K562 (cell line): ENCODE data around the gene FBXO27. TPM values are rescaled to one million over a fixed set of nuclear protein-coding genes. Genes with fewer than 3 reads are reported as not detected.

Source experiments
- ATAC-seq: fragments of 200-7000 bp; cut with Tn5 transposase; 3 replicates; pipeline ENCODE4 v1.9.1; 2020; ENCODE audit warnings: moderate library complexity
- BruUV-seq: library from RNA; stranded (reverse); fragments of 400-500 nt; replicated peaks from 2 replicates; lab custom pipeline; 2021; lab: Mats Ljungman, UMichigan
- CTCF ChIA-PET: fragments of 300-600 bp; formaldehyde crosslinking; extraction: SDS; loops from one replicate; lab custom pipeline; 2021; ENCODE audit warnings: low intra/inter-chr PET ratio; lab: Yijun Ruan, JAX
- POLR2A ChIA-PET: fragments of 300-600, 350-650 bp; sonication (Branson Sonifier 250); formaldehyde crosslinking; extraction: SDS; loops from one replicate; lab custom pipeline; 2021; ENCODE audit warnings: antibody characterized with exemption, inconsistent platforms; lab: Yijun Ruan, JAX
- DNase-seq, 4 experiments: peaks; one replicate each; pipeline versions ENCODE4 v3.0.0 to v3.0.0-alpha.2; 2011 to 2018; ENCODE audit warnings: low spot score in 3 of 4, mixed read lengths in 3 of 4; ENCODE audit errors: extremely low read depth in 1 of 4
- FAIRE-seq: peaks from 2 replicates; lab custom pipeline; 2011; peaks lifted over from hg19 to GRCh38; lab: Jason Lieb, UNC
- H2AFZ ChIP-seq: 2 replicates; pipeline ENCODE4 v1.6.0; 2011; ENCODE audit warnings: low read depth, low read length, control low read depth, inconsistent platforms
- H3K27ac ChIP-seq: fragments of 200-600 bp; 3 replicates; pipeline ENCODE4 v1.8.0; 2011; ENCODE audit warnings: low read depth, mild to moderate bottlenecking, control low read depth, inconsistent platforms, low read length, moderate library complexity, mixed read lengths; ENCODE audit errors: extremely low read depth
- H3K27me3 ChIP-seq, 2 experiments: fragments of 300-600 bp in 1 of 2; 2 replicates in 1 of 2; 3 replicates in 1 of 2; pipeline versions ENCODE4 v1.6.0 to v1.8.0; 2011; ENCODE audit warnings: inconsistent platforms in 2 of 2, low read length in 2 of 2, mild to moderate bottlenecking in 1 of 2, mixed read lengths in 1 of 2, moderate library complexity in 1 of 2; ENCODE audit not compliant: control insufficient read depth in 2 of 2, insufficient read depth in 2 of 2
- H3K36me3 ChIP-seq: fragments of 300-600 bp; 3 replicates; pipeline ENCODE4 v1.8.0; 2011; ENCODE audit warnings: mild to moderate bottlenecking, low read length, inconsistent platforms; ENCODE audit not compliant: control insufficient read depth, insufficient read depth
- H3K4me1 ChIP-seq, 2 experiments: fragments of 200-600 bp in 1 of 2; replicated peaks in 1 of 2; 2 replicates in 1 of 2; 3 replicates in 1 of 2; pipeline versions ENCODE4 v1.5.1 to v1.8.0; 2011; ENCODE audit warnings: inconsistent platforms in 2 of 2, low read length in 2 of 2, mild to moderate bottlenecking in 1 of 2, mixed read lengths in 1 of 2, moderate library complexity in 1 of 2; ENCODE audit not compliant: control insufficient read depth in 2 of 2, insufficient read depth in 2 of 2
- H3K4me2 ChIP-seq: 2 replicates; pipeline ENCODE4 v1.6.1; 2011; ENCODE audit warnings: low read length, control low read depth, inconsistent platforms, mixed read lengths; ENCODE audit not compliant: insufficient read depth
- H3K4me3 ChIP-seq: fragments of 200-600 bp; sonication (generic), shearing (Covaris generic); 2 replicates; pipeline ENCODE4 v1.5.1; 2016; ENCODE audit warnings: control low read depth, inconsistent platforms
- H3K79me2 ChIP-seq: fragments of 200-600 bp; 3 replicates; pipeline ENCODE4 v1.8.0; 2011; ENCODE audit warnings: low read length, inconsistent platforms; ENCODE audit not compliant: control insufficient read depth, insufficient read depth
- H3K9ac ChIP-seq, 2 experiments: 2 replicates each; pipeline versions ENCODE4 v1.6.0 to v1.6.1; 2011; ENCODE audit warnings: low read depth in 2 of 2, low read length in 2 of 2, control low read depth in 1 of 2, inconsistent platforms in 1 of 2, mild to moderate bottlenecking in 1 of 2, mixed read lengths in 1 of 2; ENCODE audit not compliant: insufficient read depth in 1 of 2
- H3K9me1 ChIP-seq: one replicate; pipeline ENCODE4 v1.6.0; 2011; ENCODE audit warnings: inconsistent platforms, mild to moderate bottlenecking, low read length, moderate library complexity; ENCODE audit not compliant: control insufficient read depth, insufficient read depth
- H3K9me3 ChIP-seq: replicated peaks from 2 replicates; pipeline ENCODE4 v1.5.1; 2011; ENCODE audit warnings: low read depth, low read length, inconsistent platforms; ENCODE audit not compliant: control insufficient read depth, insufficient read depth
- H4K20me1 ChIP-seq: replicated peaks from 2 replicates; pipeline ENCODE4 v1.6.1; 2011; ENCODE audit warnings: low read length, inconsistent platforms, mixed read lengths; ENCODE audit not compliant: control insufficient read depth, insufficient read depth
- EP300 ChIP-seq: IDR thresholded peaks from 2 replicates; pipeline ENCODE4 v1.6.1; 2012; ENCODE audit warnings: low read length, improper control_type of control experiment
- HOXB6 ChIP-seq: fragments of 250-450 bp; sonication (Bioruptor Pico); IDR thresholded peaks from 2 replicates; pipeline ENCODE4 v1.5.1; 2022; ENCODE audit warnings: mild to moderate bottlenecking, borderline replicate concordance
- ZNF280A ChIP-seq: fragments of 450-650 bp; IDR thresholded peaks from 2 replicates; pipeline ENCODE4 v1.6.1; 2018; ENCODE audit warnings: mild to moderate bottlenecking, low read depth; ENCODE audit not compliant: partially characterized antibody
- ZNF449 ChIP-seq: fragments of 250-450 bp; sonication (Bioruptor Pico); IDR thresholded peaks from 2 replicates; pipeline ENCODE4 v1.8.0; 2022; ENCODE audit warnings: moderate library complexity, mild to moderate bottlenecking, inconsistent platforms
- in situ Hi-C: fragments of 300-500 bp; cut with MboI; formaldehyde crosslinking; loops from 4 replicates; pipeline ENCODE4 v1.15.0; 2018; ENCODE audit warnings: inconsistent platforms, mixed read lengths
- intact Hi-C: fragments of 100-400 bp; cut with micrococcal nuclease; formaldehyde crosslinking; loops from 2 replicates; pipeline ENCODE4 v1.14.2; 2022
- polyA plus RNA-seq, 8 experiments: library from polyadenylated mRNA; depleted of rRNA in 4 of 8; stranded (reverse) in 5 of 8; unstranded in 3 of 8; fragments of >200 nt; fragmentation: Nextera tagmentation in 2 of 8; fragmentation: Illumina TruSeq in 1 of 8; extraction: Ambion mirVana in 2 of 8; extraction: Trizol in 1 of 8; gene quantifications; 2 replicates each; pipeline versions ENCODE4 v1.2.1 to v1.2.3, GENCODE V29; 2011 to 2014; ENCODE audit warnings: inconsistent platforms in 1 of 8, missing spikeins in 1 of 8
- total RNA-seq, 7 experiments: library from RNA; depleted of rRNA in 6 of 7; stranded (reverse); fragments of >200 nt in 6 of 7; fragmentation: Illumina TruSeq in 2 of 7; extraction: Trizol in 2 of 7; gene quantifications; 2 replicates each; pipeline versions ENCODE4 v1.2.1 to v1.2.3, GENCODE V29; 2011 to 2021; ENCODE audit warnings: low replicate concordance in 1 of 7

Gene FBXO27
- total and polyA plus RNA-seq, 9 of the 15 experiments (the other 6 are each of a cell fraction or from before 2014, with no cell fraction given): 1.8 to 11.0 (median 6.3) TPM

- no peak overlapping the region for H2AFZ ChIP-seq
- H3K9me3 ChIP-seq: no peaks in the 10 kb centered on the region
- in situ Hi-C loops (no loop called here), intact Hi-C loops (no loop called here)
- no peak for ATAC-seq
- H3K79me2 ChIP-seq: no peaks in the 10 kb centered on the region
- no peak overlapping the region for H3K9ac ChIP-seq
- no peak overlapping the region for H3K27ac ChIP-seq
- no TSS peak for BruUV-seq
- H3K4me2 ChIP-seq: no peak overlapping the region
- ChIA-PET CTCF (interaction anchor here (1.9 kb wide), 1 partner anchor 75 kb away, joined by 8 read pairs; no protein-coding TSS in a partner anchor), POLR2A (interaction anchor here (1.5 kb wide), 1 partner anchor 11 kb away, joined by 9 read pairs; no protein-coding TSS in a partner anchor)
- DNase-seq: no peak
- H3K4me3 ChIP-seq: no peak overlapping the region
- FAIRE-seq: no peak
- TF ChIP-seq EP300 (no peak), ZNF449 (CRISPR knock-in tag) (no peak), HOXB6 (no peak), ZNF280A (no peak)
- no peaks in the 10 kb centered on the region for H3K36me3 ChIP-seq
- no peaks in the 10 kb centered on the region for H3K9me1 ChIP-seq
- no peaks in the 10 kb centered on the region for H4K20me1 ChIP-seq
- H3K4me1 ChIP-seq: peaks cover 3 to 14% of the 10 kb centered on the region in 2 experiments; a peak in 4 of 5 replicates
- no peaks in the 10 kb centered on the region for H3K27me3 ChIP-seq
Measured at GRCh38 chr19:39036581-39036980, 4.2 kb upstream of the FBXO27 start.
